HG03439 (cell line): ENCODE measurements around the gene POU6F2.

Experiments
- ATAC-seq: cut with Tn5 transposase; IDR thresholded peaks from one replicate; pipeline ENCODE4 v1.9.1; 2021; ENCODE audit warnings: mild to moderate bottlenecking, moderate library complexity; ENCODE audit not compliant: unreplicated experiment

Gene POU6F2

GRCh38 chr7:39248041-39248691 is 270.5 kb downstream of the POU6F2 start:
- ATAC-seq: no peak

- ATAC-seq: no peak
Observed at GRCh38 chr7:39248692-39249090, 271.0 kb downstream of the POU6F2 start.

- ATAC-seq: no peak
Observed at GRCh38 chr7:39249635-39250152, 272.0 kb downstream of the POU6F2 start.

- no peak for ATAC-seq
Observed at GRCh38 chr7:39252916-39253315, 275.2 kb downstream of the POU6F2 start.

GRCh38 chr7:39259391-39260003 is 281.8 kb downstream of the POU6F2 start:
- ATAC-seq: no peak

GRCh38 chr7:39260279-39260844 is 282.7 kb downstream of the POU6F2 start:
- no peak for ATAC-seq

GRCh38 chr7:39261771-39262170 is 284.1 kb downstream of the POU6F2 start:
- ATAC-seq: no peak

- ATAC-seq: no peak
Observed at GRCh38 chr7:39265641-39266591, 288.2 kb downstream of the POU6F2 start.

GRCh38 chr7:39269034-39269433 is 291.3 kb downstream of the POU6F2 start:
- no peak for ATAC-seq

- ATAC-seq: no peak
Observed at GRCh38 chr7:39270018-39270417, 292.3 kb downstream of the POU6F2 start.

- ATAC-seq: no peak
Observed at GRCh38 chr7:39271402-39271801, 293.7 kb downstream of the POU6F2 start.

GRCh38 chr7:39272111-39272510 is 294.4 kb downstream of the POU6F2 start:
- no peak for ATAC-seq

GRCh38 chr7:39272691-39273090 is 295.0 kb downstream of the POU6F2 start:
- ATAC-seq: no peak

GRCh38 chr7:39280337-39280736 is 302.6 kb downstream of the POU6F2 start:
- ATAC-seq: no peak

- no peak for ATAC-seq
Observed at GRCh38 chr7:39285256-39285655, 307.5 kb downstream of the POU6F2 start.

- ATAC-seq: no peak
Observed at GRCh38 chr7:39288303-39288702, 310.6 kb downstream of the POU6F2 start.

- ATAC-seq: no peak
Observed at GRCh38 chr7:39291628-39292410, 314.1 kb downstream of the POU6F2 start.

- no peak for ATAC-seq
Observed at GRCh38 chr7:39293056-39293823, 315.5 kb downstream of the POU6F2 start.

- no peak for ATAC-seq
Observed at GRCh38 chr7:39294022-39294421, 316.3 kb downstream of the POU6F2 start.

GRCh38 chr7:39295796-39296195 is 318.1 kb downstream of the POU6F2 start:
- ATAC-seq: no peak
